Adrenal gland (tissue), 5 donors: Measurements from ENCODE around the gene CPHXL2.

Source experiments
- CTCF ChIP-seq, 6 experiments: fragments of 450-650 bp in 4 of 6; fragments of 200-600 bp in 2 of 6; sonication (generic) in 1 of 6; IDR thresholded peaks; 1 replicate in 5 of 6; 2 replicates in 1 of 6; pipeline versions ENCODE4 v1.5.1 to v1.8.0; 2016 to 2021; ENCODE audit warnings: antibody characterized with exemption in 6 of 6, mild to moderate bottlenecking in 2 of 6, moderate library complexity in 1 of 6
- POLR2A ChIP-seq, 2 donors: fragments of 450-650 bp; IDR thresholded peaks; one replicate each; pipeline ENCODE4 v1.6.1; 2017; ENCODE audit warnings: antibody characterized with exemption in 2 of 2, mild to moderate bottlenecking in 2 of 2, moderate library complexity in 1 of 2
- donor health status: DM: no; HTN: no; CAD: no.

- peak in 2 of 6 experiments; percentile 26 for TF ChIP-seq CTCF (IDR thresholded peaks at IDR 0.05)
- no peak for TF ChIP-seq POLR2A (IDR thresholded peaks at IDR 0.05)
Measured at GRCh38 chr16:75621170-75621477, 55.7 kb downstream of the CPHXL2 start.
